Ovary (tissue), 9 donors: ENCODE measurements around the gene PATE4. TPM values are rescaled to one million over a fixed set of nuclear protein-coding genes. Genes with fewer than 3 reads are reported as not detected.
"Not testable (repeated sequence)": the region's sequence is repeated elsewhere in the genome, so short reads cannot be mapped to it uniquely, and the experiment has no call there.

Experiments used
- DNase-seq, 5 donors: peaks; one replicate each; pipeline ENCODE4 v3.0.0-alpha.2; 2019 to 2020
- H3K27ac ChIP-seq, 2 donors: fragments of 200-600 bp; one replicate each; pipeline versions ENCODE4 v1.5.1 to v1.8.0; 2019 to 2022
- H3K27me3 ChIP-seq: fragments of 200-600 bp; one replicate; pipeline ENCODE4 v1.8.0; 2022
- H3K36me3 ChIP-seq: fragments of 200-600 bp; sonication (generic); one replicate; pipeline ENCODE4 v1.5.1; 2019
- H3K4me1 ChIP-seq: one replicate; pipeline ENCODE4 v1.8.1; 2013; ENCODE audit warnings: mild to moderate bottlenecking, moderate library complexity; ENCODE audit not compliant: insufficient read depth
- H3K4me3 ChIP-seq: fragments of 200-600 bp; sonication (generic); one replicate; pipeline ENCODE4 v1.5.1; 2017
- H3K9me3 ChIP-seq, 2 donors: fragments of 200-600 bp in 1 of 2; sonication (generic) in 1 of 2; one replicate each; pipeline versions ENCODE4 v1.5.1 to v1.8.1; 2013 to 2019; ENCODE audit warnings: mild to moderate bottlenecking in 1 of 2, moderate library complexity in 1 of 2
- EP300 ChIP-seq: sonication (generic); formaldehyde crosslinking; IDR thresholded peaks from one replicate; pipeline ENCODE4 v1.6.1; 2017; ENCODE audit warnings: antibody characterized with exemption
- POLR2A ChIP-seq: fragments of 450-650 bp; IDR thresholded peaks from one replicate; pipeline ENCODE4 v1.6.1; 2017; ENCODE audit warnings: antibody characterized with exemption, mild to moderate bottlenecking, moderate library complexity
- WGBS, 3 donors: extraction: QIAGEN DNeasy Blood & Tissue Kit in 1 of 3; methylation state at CpG; one replicate each; pipeline versions ENCODE4 v1.1.5 to v1.1.7; 2013 to 2017; 5-methylcytosine and 5-hydroxymethylcytosine counted together
- intact Hi-C, 4 donors: fragments of 100-400 bp; cut with DNase I; formaldehyde crosslinking; loops; one replicate each; pipeline versions ENCODE4 v1.11.0 to v1.15.1; 2022 to 2023
- polyA plus RNA-seq, 2 donors: library from polyadenylated mRNA; stranded (reverse); fragments of 200-250 nt in 1 of 2; fragments of 350-450 nt in 1 of 2; fragmentation: Illumina TruSeq in 1 of 2; extraction: RNeasy Lipid Tissue Mini Kit (QIAGEN cat#74804) in 1 of 2; gene quantifications; one replicate each; pipeline ENCODE4 v1.2.3, GENCODE V29; 2013 to 2014
- total RNA-seq, 7 donors: library from RNA; depleted of rRNA in 2 of 7; stranded (reverse); fragments of >200 nt in 2 of 7; fragmentation: NEBNext Ultra II Directional in 3 of 7; extraction: Animal tissue kit (Norgen Biotek cat#: 25700) in 3 of 7; gene quantifications; one replicate each; pipeline versions ENCODE4 v1.1.0 to v1.2.4, GENCODE V29; 2016 to 2023
- TF ChIP-seq, protein P1 (sequence below), 3 donors: fragments of 450-650 bp in 2 of 3; fragments of 200-600 bp in 1 of 3; IDR thresholded peaks; one replicate each; pipeline versions ENCODE4 v1.5.1 to v1.8.0; 2016 to 2022; ENCODE audit warnings: antibody characterized with exemption in 3 of 3, mild to moderate bottlenecking in 1 of 3
- donor health status: DM: no; HTN: no; CAD: no; lungs with moderate emphysema.
- donor health status: DM: no; HTN: no; CAD: no.
- donor health status: Bipolar disorder and iron deficiency.
- donor health status: DM: yes; HTN: yes; CAD: no.
- donor health status: DM: no; HTN: no; CAD: no.
- donor health status: DM: yes; HTN: yes; CAD: no.

PATE4 gene
- total and polyA plus RNA-seq, 9 donors: not detected

DNA sequence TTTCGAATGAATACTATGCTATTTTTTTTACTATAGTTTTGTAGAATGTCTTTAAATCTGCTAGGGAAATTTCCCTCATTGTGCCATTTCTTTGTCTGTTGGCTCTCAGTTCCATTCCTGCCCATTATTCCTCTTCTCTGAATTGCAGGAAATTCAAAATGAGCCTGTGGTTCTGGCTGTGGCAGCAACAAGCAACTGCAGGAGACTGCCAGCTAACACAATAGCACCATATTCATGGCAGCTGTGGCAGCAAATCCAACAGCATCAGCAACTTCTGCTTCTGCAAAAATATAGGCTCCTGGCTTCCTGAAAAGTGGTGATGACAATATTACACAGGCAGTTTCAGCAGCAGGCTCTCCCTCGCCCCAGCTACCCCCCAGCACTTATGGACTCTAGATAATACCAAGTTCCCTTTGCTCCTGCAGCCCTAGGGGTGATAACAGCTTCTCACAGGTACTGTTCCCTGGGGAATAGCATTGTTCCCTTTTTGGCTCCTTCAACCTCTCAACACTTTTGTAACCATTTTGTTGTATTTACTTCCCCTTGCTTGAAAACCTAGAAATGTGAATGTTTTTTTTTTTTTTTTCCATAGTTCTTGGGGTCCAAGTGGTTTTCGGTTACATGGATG is 9.3 kb downstream of the PATE4 start:
- Histone ChIP-seq H3K36me3 (no peaks in the 10 kb centered on the region), H3K4me1 (no peaks in the 10 kb centered on the region), H3K9me3 (no peaks in the 10 kb centered on the region), H3K4me3 (no peak overlapping the region), H3K27ac (no peak overlapping the region), H3K27me3 (no peaks in the 10 kb centered on the region)
- WGBS, 3 donors: 82 to 83% (median 83%) methylated on average over 3 of the region's 3 CpGs
- intact Hi-C loops: no loop called here
- TF ChIP-seq POLR2A (no peak), EP300 (no peak)
- TF ChIP-seq, protein P1, sequence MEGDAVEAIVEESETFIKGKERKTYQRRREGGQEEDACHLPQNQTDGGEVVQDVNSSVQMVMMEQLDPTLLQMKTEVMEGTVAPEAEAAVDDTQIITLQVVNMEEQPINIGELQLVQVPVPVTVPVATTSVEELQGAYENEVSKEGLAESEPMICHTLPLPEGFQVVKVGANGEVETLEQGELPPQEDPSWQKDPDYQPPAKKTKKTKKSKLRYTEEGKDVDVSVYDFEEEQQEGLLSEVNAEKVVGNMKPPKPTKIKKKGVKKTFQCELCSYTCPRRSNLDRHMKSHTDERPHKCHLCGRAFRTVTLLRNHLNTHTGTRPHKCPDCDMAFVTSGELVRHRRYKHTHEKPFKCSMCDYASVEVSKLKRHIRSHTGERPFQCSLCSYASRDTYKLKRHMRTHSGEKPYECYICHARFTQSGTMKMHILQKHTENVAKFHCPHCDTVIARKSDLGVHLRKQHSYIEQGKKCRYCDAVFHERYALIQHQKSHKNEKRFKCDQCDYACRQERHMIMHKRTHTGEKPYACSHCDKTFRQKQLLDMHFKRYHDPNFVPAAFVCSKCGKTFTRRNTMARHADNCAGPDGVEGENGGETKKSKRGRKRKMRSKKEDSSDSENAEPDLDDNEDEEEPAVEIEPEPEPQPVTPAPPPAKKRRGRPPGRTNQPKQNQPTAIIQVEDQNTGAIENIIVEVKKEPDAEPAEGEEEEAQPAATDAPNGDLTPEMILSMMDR (IDR thresholded peaks at IDR 0.05): no peak
- no peak for DNase-seq

DNA sequence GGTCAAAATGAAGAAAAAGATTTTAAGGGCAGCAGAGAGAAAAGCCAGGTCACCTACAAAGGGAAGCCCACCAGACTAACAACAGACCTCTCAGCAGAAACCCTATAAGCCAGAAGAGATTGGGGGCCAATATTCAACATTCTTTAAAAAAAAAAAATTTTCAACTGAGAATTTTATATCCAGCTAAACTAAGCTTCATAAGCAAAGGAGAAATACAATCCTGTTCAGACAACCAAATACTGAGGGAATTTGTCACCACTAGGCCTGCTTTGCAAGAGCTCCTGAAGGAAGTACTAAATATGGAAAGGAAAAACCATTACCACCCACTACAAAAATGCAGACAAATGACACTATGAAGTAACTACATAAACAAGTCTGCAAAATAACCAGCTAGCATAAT is 13.1 kb downstream of the PATE4 start:
- no peaks in the 10 kb centered on the region for H3K27me3 ChIP-seq
- no peak for DNase-seq
- H3K36me3 ChIP-seq: no peaks in the 10 kb centered on the region
- no peaks in the 10 kb centered on the region for H3K9me3 ChIP-seq
- H3K4me1 ChIP-seq: no peaks in the 10 kb centered on the region
- intact Hi-C loops: no loop called here
- H3K27ac ChIP-seq: no peak overlapping the region
- H3K4me3 ChIP-seq: no peak overlapping the region
- no peak for TF ChIP-seq EP300
- TF ChIP-seq, protein P1 (IDR thresholded peaks at IDR 0.05): no peak
- no peak for TF ChIP-seq POLR2A

DNA sequence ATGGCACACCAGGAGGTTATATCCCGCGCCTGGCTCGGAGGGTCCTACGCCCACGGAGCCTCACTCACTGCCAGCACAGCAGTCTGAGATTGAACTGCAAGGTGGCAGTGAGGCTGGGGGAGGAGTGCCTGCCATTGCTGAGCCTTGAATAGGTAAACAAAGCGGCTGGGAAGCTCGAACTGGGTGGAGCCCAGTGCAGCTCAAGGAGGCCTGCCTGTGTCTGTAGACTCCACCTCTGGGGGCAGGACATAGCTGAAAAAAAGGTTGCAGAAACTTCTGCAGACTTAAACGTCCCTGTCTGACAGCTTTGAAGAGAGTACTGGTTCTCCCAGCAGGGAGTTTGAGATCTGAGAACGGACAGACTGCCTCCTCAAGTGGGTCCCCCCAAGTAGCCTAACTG is 24.6 kb downstream of the PATE4 start:
- H3K36me3 ChIP-seq, intact Hi-C loops, DNase-seq, H3K4me1 ChIP-seq, H3K9me3 ChIP-seq, H3K27ac ChIP-seq, H3K27me3 ChIP-seq, H3K4me3 ChIP-seq: not testable (repeated sequence)
- WGBS, 3 donors: 85 to 92% (median 90%) methylated on average over 9 of the region's 9 CpGs

DNA sequence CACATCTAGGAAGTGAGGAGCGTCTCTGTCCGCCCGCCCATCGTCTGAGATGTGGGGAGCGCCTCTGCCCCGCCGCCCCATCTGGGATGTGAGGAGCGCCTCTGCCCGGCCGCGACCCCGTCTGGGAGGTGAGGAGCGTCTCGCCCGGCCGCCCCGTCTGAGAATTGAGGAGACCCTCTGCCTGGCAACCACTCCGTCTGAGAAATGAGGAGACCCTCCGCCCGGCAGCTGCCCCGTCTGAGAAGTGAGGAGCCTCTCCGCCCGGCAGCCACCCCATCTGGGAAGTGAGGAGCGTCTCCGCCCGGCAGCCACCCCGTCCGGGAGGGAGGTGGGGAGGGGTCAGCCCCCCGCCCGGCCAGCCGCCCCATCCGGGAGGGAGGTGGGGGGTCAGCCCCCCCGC is 29.7 kb downstream of the PATE4 start:
- intact Hi-C loops, H3K27ac ChIP-seq, H3K4me1 ChIP-seq, DNase-seq, H3K9me3 ChIP-seq, H3K27me3 ChIP-seq, H3K4me3 ChIP-seq, H3K36me3 ChIP-seq: not testable (repeated sequence)
- 97 to 100% methylated on average over 4 to 25 of the region's 33 CpGs; no CpG with 5 or more reads in 1 of the 3 donors for WGBS, 3 donors

DNA sequence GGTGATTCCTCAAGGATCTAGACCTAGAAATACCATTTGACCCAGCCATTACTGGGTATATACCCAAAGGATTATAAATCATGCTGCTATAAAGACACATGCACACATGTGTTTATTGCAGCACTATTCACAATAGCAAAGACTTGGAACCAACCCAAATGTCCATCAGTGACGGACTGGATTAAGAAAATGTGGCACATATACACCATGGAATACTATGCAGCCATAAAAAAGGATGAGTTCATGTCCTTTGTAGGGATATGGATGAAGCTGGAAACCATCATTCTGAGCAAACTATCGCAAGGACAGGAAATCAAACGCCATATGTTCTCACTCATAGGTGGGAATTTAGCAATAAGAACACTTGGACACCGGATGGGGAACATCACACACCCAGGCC is 32.2 kb downstream of the PATE4 start:
- 91 to 97% (median 92%) methylated on average over 4 of the region's 4 CpGs for WGBS, 3 donors
- H3K9me3 ChIP-seq, H3K27ac ChIP-seq, intact Hi-C loops, H3K27me3 ChIP-seq, H3K4me3 ChIP-seq, DNase-seq, H3K4me1 ChIP-seq, H3K36me3 ChIP-seq: not testable (repeated sequence)

DNA sequence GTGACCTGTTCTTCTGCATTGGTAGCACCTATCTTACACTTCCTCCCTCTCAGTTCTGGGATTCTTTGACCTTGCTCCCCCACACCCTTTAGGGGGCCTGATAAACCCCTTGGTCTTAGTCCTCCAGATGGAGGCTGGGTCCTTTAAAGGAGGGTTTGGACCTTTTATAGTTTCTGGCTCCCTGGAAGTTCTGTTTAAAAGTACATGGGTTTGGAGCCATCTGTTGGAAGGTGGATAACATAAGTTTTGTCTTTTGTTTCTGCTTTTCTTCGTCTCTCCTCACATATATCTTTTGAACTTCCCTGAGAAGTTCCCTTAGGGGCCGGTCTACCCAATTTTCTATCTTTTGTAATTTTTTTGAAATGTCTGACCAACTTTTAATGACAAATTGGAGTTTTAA is 36.4 kb downstream of the PATE4 start:
- Histone ChIP-seq H3K4me1 (no peaks in the 10 kb centered on the region), H3K4me3 (no peak overlapping the region), H3K27me3 (no peaks in the 10 kb centered on the region), H3K9me3 (no peaks in the 10 kb centered on the region), H3K27ac (no peak overlapping the region), H3K36me3 (no peaks in the 10 kb centered on the region)
- 41 to 52% (median 42%) methylated on average over 2 of the region's 2 CpGs for WGBS, 3 donors
- intact Hi-C loops: no loop called here
- no peak for TF ChIP-seq EP300
- TF ChIP-seq, protein P1 (IDR thresholded peaks at IDR 0.05): no peak
- no peak for TF ChIP-seq POLR2A
- DNase-seq: no peak
